Endothelial cell of umbilical vein (primary cell): ENCODE measurements around the gene ADAMTS19.

Experiments used
- EZH2 ChIP-seq: IDR thresholded peaks from 2 replicates; pipeline ENCODE4 v1.6.1; 2012; ENCODE audit warnings: borderline replicate concordance, low read depth, mild to moderate bottlenecking, moderate library complexity, low read length, inconsistent platforms; ENCODE audit not compliant: severe bottlenecking
- GATA2 ChIP-seq: IDR thresholded peaks from 2 replicates; pipeline ENCODE4 v1.7.0; 2011; ENCODE audit warnings: low read depth, mild to moderate bottlenecking, moderate library complexity, mixed read lengths, low read length; ENCODE audit not compliant: insufficient read length, insufficient read depth
- JUN ChIP-seq: IDR thresholded peaks from 2 replicates; pipeline ENCODE4 v1.6.1; 2011; ENCODE audit warnings: borderline replicate concordance, low read depth; ENCODE audit not compliant: insufficient read length, insufficient read depth
- MYC ChIP-seq: IDR thresholded peaks from one replicate; pipeline ENCODE4 v1.6.1; 2011; ENCODE audit warnings: mild to moderate bottlenecking, low read depth, low read length
- POLR2A ChIP-seq: IDR thresholded peaks from 2 replicates; pipeline ENCODE4 v1.6.1; 2012; ENCODE audit warnings: low read depth, mild to moderate bottlenecking, control low read depth, low read length
- POLR2AphosphoS5 ChIP-seq: IDR thresholded peaks from 2 replicates; pipeline ENCODE4 v1.6.1; 2012; ENCODE audit warnings: low read depth, mild to moderate bottlenecking, control low read depth, low read length, moderate library complexity; ENCODE audit not compliant: insufficient read depth
- TF ChIP-seq, protein P1 (sequence below), 2 donors: IDR thresholded peaks; 1 replicate in 1 of 2; 2 replicates in 1 of 2; pipeline ENCODE4 v1.5.1; 2011; ENCODE audit warnings: low read length in 2 of 2, mild to moderate bottlenecking in 2 of 2, moderate library complexity in 2 of 2, control low read depth in 1 of 2, inconsistent platforms in 1 of 2, low read depth in 1 of 2; ENCODE audit not compliant: insufficient read depth in 1 of 2; ENCODE audit errors: extremely low read depth in 1 of 2
- TF ChIP-seq, protein P2 (sequence below): IDR thresholded peaks from 2 replicates; pipeline ENCODE4 v1.6.1; 2011; ENCODE audit not compliant: insufficient read depth, insufficient read length

DNA sequence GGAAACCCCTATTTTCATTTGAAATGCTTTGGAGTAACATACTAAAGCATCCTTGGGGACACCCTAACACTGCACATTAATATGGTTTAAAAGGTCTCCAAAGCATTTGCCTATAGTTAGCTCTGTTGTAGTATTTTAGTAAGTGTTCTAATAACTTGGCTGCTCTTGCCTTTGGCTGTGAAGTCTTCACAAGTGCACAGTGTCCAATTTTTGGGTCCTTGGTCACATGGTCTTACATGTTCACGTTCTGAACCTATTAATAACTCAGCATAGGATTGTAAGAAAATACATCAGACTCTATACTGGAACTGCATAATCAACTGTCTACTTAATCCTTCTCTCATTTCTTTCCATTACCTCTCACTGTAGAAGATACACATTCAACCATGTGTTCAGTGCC, 17.4 kb downstream of the ADAMTS19 start:
- TF ChIP-seq, protein P1, sequence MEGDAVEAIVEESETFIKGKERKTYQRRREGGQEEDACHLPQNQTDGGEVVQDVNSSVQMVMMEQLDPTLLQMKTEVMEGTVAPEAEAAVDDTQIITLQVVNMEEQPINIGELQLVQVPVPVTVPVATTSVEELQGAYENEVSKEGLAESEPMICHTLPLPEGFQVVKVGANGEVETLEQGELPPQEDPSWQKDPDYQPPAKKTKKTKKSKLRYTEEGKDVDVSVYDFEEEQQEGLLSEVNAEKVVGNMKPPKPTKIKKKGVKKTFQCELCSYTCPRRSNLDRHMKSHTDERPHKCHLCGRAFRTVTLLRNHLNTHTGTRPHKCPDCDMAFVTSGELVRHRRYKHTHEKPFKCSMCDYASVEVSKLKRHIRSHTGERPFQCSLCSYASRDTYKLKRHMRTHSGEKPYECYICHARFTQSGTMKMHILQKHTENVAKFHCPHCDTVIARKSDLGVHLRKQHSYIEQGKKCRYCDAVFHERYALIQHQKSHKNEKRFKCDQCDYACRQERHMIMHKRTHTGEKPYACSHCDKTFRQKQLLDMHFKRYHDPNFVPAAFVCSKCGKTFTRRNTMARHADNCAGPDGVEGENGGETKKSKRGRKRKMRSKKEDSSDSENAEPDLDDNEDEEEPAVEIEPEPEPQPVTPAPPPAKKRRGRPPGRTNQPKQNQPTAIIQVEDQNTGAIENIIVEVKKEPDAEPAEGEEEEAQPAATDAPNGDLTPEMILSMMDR (IDR thresholded peaks at IDR 0.05; ENCODE audit: extremely low read depth in 1 of 2, insufficient read depth in 1 of 2, low read depth in 1 of 2, low read length in 2 of 2): no peak
- TF ChIP-seq MYC (no peak), POLR2A (no peak), EZH2 (no peak), POLR2AphosphoS5 (no peak), JUN (no peak), GATA2 (no peak)
- TF ChIP-seq, protein P2, sequence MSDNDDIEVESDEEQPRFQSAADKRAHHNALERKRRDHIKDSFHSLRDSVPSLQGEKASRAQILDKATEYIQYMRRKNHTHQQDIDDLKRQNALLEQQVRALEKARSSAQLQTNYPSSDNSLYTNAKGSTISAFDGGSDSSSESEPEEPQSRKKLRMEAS: no peak
